HAP-1 (cell line): ENCODE results near the gene C20orf204.
"Not testable (repeated sequence)": the region's sequence is repeated elsewhere in the genome, so short reads cannot be mapped to it uniquely, and the experiment has no call there.

Source experiments
- DNase-seq, 2 experiments: peaks; one replicate each; pipeline ENCODE4 v3.0.0-alpha.2; 2016 to 2020; ENCODE audit warnings: low spot score in 2 of 2
- H3K27me3 ChIP-seq: fragments of 250-450 bp; sonication (Bioruptor Pico); 2 replicates; pipeline ENCODE4 v1.5.1; 2020; ENCODE audit warnings: low read depth, mild to moderate bottlenecking, moderate library complexity
- H3K36me3 ChIP-seq: fragments of 250-450 bp; sonication (Bioruptor Pico); replicated peaks from 2 replicates; pipeline ENCODE4 v1.5.1; 2020; ENCODE audit warnings: mild to moderate bottlenecking
- H3K4me1 ChIP-seq: fragments of 250-450 bp; sonication (Bioruptor Pico); 2 replicates; pipeline ENCODE4 v1.5.1; 2020; ENCODE audit warnings: mild to moderate bottlenecking
- H3K4me3 ChIP-seq: fragments of 250-450 bp; sonication (Bioruptor Pico); 2 replicates; pipeline ENCODE4 v1.5.1; 2020; ENCODE audit warnings: mild to moderate bottlenecking, moderate library complexity
- H3K9me3 ChIP-seq: fragments of 250-450 bp; sonication (Bioruptor Pico); 2 replicates; pipeline ENCODE4 v1.5.1; 2020; ENCODE audit warnings: mild to moderate bottlenecking, moderate library complexity
- in situ Hi-C: fragments of 300-500 bp; cut with MboI; formaldehyde crosslinking; loops from 3 replicates; pipeline ENCODE4 v1.14.3; 2020; ENCODE audit warnings: low sequenced_read_pairs, inconsistent platforms, mixed read lengths

C20orf204 gene

DNA sequence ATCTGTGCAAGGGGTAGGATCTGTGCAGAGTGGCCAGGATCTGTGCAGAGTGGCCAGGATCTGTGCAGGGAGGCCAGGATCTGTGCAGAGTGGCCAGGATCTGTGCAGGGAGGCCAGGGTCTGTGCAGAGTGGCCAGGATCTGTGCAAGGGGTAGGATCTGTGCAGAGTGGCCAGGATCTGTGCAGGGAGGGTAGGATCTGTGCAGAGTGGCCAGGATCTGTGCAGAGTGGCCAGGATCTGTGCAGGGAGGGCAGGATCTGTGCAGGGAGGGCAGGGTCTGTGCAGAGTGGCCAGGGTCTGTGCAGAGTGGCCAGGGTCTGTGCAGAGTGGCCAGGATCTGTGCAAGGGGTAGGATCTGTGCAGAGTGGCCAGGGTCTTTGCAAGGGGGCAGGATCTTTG is 52.6 kb downstream of the C20orf204 start:
- DNase-seq, H3K4me1 ChIP-seq, in situ Hi-C loops, H3K36me3 ChIP-seq, H3K4me3 ChIP-seq, H3K27me3 ChIP-seq, H3K9me3 ChIP-seq: not testable (repeated sequence)
